Measurements from ENCODE around the gene SMAD1. TPM values are rescaled to one million over a fixed set of nuclear protein-coding genes. Genes with fewer than 3 reads are reported as not detected.

Gene SMAD1
- total RNA-seq, 1 experiment from 2014 or later: 21.1 TPM

- WGBS (ENCODE audit: extremely low coverage, insufficient read length, low lambda C conversion rate): no CpG with 5 or more reads among the region's 9 CpGs
Measured at GRCh38 chr4:145497199-145498149, 15.8 kb downstream of the SMAD1 start.

More at GRCh38 chr4:145497199-145498149, 15.8 kb downstream of the SMAD1 start:
- H3K79me2 ChIP-seq (ENCODE audit: insufficient read depth, low read length): no peaks in the 10 kb centered on the region; the same call in 1 of the 2 replicates
- Mint-ChIP-seq H3K4me3 (no peak overlapping the region), H3K27ac (no peak overlapping the region), H3K4me1 (peaks cover 20 to 25% of the 10 kb centered on the region in 2 experiments), H3K36me3 (ENCODE audit: insufficient read depth in 1 of 3, low read depth in 3 of 3) (no peaks in the 10 kb centered on the region), H3K27me3 (ENCODE audit: low read depth) (no peaks in the 10 kb centered on the region), H3K9me3 (no peaks in the 10 kb centered on the region)
- no peak overlapping the region for H2AK5ac ChIP-seq (ENCODE audit: insufficient read length, low read length)
- H3K79me1 ChIP-seq (ENCODE audit: insufficient read depth, low read depth, low read length, poor library complexity, severe bottlenecking): no peaks in the 10 kb centered on the region
- no peak overlapping the region for H4K8ac ChIP-seq (replicated peaks; ENCODE audit: insufficient read length, low read depth, low read length)
- TF ChIP-seq CTCF (conservative IDR thresholded peaks at IDR 0.05): no peak
- H4K20me1 ChIP-seq (ENCODE audit: control insufficient read depth, insufficient read depth, insufficient read length): no peaks in the 10 kb centered on the region
- H3K56ac ChIP-seq (ENCODE audit: insufficient read length, low read depth, low read length): no peak overlapping the region
- no peak overlapping the region for H2AFZ ChIP-seq (ENCODE audit: low read length)
- H3K9ac ChIP-seq (ENCODE audit: extremely low read depth, insufficient read length, low read length): no peak overlapping the region
- no peak overlapping the region for H3K4me2 ChIP-seq (ENCODE audit: insufficient read depth, insufficient read length, low read length)
- no peak overlapping the region for H4K91ac ChIP-seq (ENCODE audit: insufficient read length, low read depth, low read length)
- H3K27ac ChIP-seq (ENCODE audit: insufficient read length, low read depth, low read length): no peak overlapping the region
- no peak overlapping the region for H2BK5ac ChIP-seq (ENCODE audit: insufficient read length, low read length)
- H2BK20ac ChIP-seq (ENCODE audit: low read depth, low read length, poor library complexity, severe bottlenecking): no peak overlapping the region
- H4K5ac ChIP-seq (ENCODE audit: insufficient read length, low read depth, low read length): no peak overlapping the region
- no peaks in the 10 kb centered on the region for H3K9me3 ChIP-seq (ENCODE audit: control insufficient read depth, low read depth, low read length)
- no peak overlapping the region for H2BK12ac ChIP-seq (ENCODE audit: insufficient read length, low read depth, low read length)
- no peak overlapping the region for H3K23ac ChIP-seq (ENCODE audit: insufficient read length, low read depth, low read length)
- no peak overlapping the region for H2BK15ac ChIP-seq (ENCODE audit: low read depth, low read length)
- H3T11ph ChIP-seq (ENCODE audit: low read length): no peak overlapping the region
- H3K18ac ChIP-seq (ENCODE audit: insufficient read length, low read depth, low read length): no peak overlapping the region
- DNase-seq: no peak
- H3K23me2 ChIP-seq (ENCODE audit: insufficient read length, low read depth, low read length, poor library complexity, severe bottlenecking): no peaks in the 10 kb centered on the region
- H2BK120ac ChIP-seq (ENCODE audit: low read depth, low read length, poor library complexity, severe bottlenecking): no peak overlapping the region
- H3K4ac ChIP-seq (ENCODE audit: low read depth, low read length): no peak overlapping the region
- H3K27me3 ChIP-seq (ENCODE audit: insufficient read depth, low read length): no peaks in the 10 kb centered on the region
- peaks cover 5% of the 10 kb centered on the region for H3K4me1 ChIP-seq (ENCODE audit: insufficient read depth, low read length)
- no peak overlapping the region for H3K14ac ChIP-seq (ENCODE audit: insufficient read depth, low read length)
